GM21619 (cell line): ENCODE data around the gene ACSF2.
"Not testable (repeated sequence)": the region's sequence is repeated elsewhere in the genome, so short reads cannot be mapped to it uniquely, and the experiment has no call there.

Experiments
- ATAC-seq: cut with Tn5 transposase; IDR thresholded peaks from one replicate; pipeline ENCODE4 v1.9.1; 2021; ENCODE audit not compliant: unreplicated experiment

ACSF2 gene

DNA sequence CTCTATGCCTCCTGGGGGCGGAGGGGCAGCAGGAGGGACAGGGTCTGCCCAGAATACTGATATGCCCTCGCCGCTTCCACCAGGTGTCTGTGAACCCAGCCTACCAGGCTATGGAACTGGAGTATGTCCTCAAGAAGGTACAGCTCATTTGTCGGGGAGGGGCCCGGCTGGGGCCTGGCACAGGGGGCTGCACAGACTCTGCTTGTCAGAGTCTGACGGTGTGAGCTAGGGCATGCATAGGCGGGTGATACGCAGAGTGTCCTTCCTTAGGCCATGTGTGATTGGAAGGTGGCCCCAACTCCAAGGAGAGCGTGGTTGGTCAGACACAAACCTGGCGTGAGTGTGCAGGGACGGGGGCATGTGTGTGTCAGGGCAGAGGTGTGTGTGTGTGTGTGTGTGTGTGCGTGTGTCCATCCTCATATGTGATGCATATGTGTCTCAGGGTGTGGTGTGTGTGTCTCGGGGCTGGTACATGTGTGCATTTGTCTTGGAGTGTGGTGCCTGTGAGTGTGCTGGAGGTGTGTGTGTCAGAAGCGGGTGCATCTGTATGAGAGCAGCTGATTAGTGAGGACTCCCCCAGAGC is 35.6 kb downstream of the ACSF2 start:
- ATAC-seq = no peak

DNA sequence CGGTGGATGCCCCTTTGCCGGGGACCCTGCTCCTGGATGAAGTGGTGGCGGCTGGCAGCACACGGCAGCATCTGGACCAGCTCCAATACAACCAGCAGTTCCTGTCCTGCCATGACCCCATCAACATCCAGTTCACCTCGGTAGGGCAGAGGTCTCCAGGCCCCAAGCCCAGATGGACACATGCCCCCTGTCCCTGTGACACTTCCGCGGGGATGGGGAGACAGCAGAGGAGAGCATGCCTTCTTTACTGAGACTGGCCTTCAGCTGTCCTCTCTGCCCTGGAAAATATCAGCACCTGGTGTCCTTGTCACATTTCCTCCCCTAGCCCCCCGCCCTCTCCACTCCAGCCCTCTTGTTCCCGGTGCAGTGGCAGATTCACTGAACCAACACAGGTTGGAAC is 36.4 kb downstream of the ACSF2 start:
- no peak for ATAC-seq

DNA sequence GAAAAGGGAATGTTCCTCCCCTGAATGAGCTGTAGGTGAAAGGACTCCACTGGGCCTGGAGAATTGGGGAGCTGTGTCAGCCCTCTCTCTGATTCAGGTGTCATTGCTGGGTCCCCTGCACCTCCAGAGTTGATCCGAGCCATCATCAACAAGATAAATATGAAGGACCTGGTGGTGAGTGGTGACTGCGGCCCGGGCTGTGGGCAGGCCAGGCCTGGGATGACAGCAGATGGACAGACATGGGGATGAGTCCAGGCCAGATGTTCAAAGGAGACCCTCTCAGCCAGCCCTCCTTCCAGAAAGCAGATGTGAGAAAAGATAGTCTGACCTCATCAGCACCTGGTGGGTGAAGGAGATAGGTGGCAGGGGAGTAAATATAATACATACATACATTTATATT is 38.1 kb downstream of the ACSF2 start:
- no peak for ATAC-seq

DNA sequence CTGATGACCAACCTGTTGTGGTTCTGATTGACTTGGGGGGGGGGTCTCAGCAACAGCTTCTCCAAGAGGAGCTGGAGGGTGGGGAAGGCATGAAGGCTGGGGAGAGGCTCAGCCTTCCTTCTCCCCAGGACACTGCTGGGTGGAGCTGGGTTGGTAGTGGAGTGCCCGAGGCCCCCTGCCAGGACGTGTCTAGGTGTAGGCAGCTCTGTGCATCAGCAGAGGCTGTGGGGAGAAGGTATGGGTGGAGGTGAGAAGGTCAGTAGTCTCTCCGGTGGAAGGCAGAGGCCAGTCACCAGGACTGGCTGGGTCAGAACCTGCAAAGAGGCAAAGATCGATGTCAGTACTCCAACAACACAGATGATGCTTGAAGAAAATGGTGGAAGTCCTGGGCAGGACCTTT is 38.7 kb downstream of the ACSF2 start:
- ATAC-seq = no peak

DNA sequence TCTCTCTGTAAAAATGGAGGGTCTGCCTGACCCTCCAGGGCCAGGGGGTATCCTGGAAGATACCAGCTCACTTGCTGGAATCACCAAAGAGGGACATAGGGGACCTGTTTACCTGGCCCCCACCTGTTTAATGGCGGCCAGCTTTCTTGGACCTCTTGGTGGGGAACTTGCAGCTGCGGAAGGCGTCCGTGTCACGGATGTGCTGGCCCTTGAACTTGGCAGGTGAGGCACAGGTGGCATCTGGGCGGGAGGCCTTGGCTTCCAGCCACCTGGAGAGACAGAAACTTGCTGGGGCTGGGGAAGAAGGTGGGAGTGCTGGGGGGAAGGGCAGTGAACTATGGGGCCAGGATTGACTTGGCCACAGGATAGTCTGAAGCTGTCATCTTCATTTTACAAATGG is 39.2 kb downstream of the ACSF2 start:
- no peak for ATAC-seq

DNA sequence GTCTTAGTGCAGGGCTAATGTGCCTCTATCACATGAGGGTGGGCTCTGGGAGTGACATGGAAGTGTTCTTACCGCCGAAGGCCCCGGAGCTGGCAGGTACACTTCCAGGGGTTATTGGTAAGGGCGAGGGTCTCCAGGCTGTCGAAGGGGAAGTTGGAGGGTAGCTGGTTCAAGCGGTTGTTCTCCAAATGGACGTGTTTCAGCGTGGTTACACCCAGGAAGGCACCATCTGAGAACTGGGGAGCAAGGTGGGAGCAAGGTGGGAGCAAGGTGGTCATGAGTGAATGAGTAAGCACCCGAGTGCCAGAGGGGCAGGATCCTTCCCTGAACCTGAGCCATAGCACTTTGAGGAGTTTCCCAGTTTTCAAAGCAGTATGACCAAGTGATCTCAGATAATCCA is 39.6 kb downstream of the ACSF2 start:
- no peak for ATAC-seq

DNA sequence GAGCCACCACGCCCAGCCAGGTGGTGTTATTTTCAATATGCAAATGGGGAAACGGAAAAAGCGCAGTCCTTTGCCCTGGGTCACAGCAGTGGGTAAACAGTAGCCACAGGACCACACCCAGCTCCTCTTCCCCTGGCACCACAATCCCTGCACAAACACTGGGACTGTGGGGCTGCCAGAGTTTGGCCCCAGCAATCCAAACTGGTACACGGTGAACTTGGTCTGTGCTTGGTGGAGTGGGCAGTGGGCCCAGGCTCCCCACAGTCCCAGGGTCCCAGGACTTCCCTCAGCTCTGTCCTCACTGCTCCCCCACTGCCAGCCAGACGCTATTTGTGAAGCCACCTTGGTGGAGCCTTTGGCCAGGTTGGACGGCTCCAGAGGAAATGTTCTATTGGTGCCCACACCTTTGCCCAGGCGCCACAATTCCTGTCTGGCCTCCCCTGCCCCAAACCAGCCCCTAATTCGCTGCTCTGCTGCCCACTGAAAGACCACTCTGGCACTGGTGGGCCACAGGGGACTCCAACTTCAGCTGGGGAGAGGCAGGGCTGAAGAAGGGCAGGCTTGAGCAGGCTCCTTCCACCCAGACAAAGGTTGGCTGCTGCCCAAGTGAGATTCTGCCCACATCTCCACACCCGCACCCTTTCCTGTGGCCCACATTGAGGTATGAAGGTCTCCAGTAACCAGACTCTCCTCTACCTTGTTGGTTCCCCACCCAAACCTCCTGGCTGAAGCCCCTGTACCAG is 40.5 kb downstream of the ACSF2 start:
- no peak for ATAC-seq

DNA sequence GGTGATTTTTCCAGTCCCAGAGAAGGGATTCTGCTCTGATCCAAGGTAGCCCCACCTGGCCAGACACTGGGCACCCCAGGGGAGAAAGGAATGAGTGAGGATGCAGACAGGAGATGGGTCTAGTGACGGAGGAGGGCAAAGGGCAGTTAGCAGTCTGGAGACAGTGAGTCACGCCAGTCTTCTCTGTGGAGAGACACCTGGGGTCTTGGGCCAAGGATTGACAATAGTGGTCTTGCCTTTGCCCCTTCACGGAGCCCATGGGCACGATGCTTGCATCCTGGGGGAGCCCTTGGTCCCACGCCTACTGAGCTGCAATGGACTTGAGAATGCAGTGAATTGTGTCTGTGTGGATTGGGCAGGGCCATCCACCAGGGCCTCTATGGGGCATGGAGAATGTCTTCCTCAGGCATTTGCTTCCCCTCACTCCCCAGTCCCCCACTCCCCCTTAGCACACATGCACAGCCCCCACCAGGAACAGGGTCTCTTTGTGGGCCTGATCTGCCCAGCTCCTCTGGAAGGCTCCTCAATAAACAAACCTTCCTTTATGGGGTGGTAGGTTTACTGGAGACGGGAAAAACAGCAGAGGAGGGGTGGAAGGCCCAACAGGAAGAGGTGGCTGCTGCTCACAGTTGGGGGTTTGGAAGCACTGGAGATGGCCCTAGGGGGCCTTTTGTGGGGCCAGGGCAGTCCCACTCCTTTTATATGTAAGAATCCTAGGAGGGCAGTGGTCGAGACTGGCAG is 41.3 kb downstream of the ACSF2 start:
- no peak for ATAC-seq

DNA sequence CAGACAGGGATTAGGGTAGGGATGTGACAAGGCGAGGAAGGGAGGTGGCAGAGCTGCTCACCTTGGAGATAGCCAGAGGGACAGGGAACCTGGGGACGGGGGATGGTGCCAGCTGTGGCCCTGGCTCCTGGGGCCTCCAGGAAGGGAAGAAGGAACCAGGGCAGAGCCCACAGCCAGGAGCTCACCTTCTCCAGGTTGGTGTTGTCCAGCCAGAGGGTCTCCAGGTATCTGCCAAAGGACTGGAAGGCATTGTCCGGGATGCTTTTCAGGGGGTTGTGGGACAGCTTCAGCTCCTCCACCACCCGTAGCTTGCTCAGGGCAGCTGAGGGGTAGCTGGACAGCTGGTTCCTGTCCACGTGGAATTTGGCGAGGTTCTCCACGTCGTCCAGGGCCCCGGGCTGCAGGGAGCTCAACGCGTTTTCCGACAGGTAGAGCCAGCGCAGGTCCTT is 41.9 kb downstream of the ACSF2 start:
- no peak for ATAC-seq

DNA sequence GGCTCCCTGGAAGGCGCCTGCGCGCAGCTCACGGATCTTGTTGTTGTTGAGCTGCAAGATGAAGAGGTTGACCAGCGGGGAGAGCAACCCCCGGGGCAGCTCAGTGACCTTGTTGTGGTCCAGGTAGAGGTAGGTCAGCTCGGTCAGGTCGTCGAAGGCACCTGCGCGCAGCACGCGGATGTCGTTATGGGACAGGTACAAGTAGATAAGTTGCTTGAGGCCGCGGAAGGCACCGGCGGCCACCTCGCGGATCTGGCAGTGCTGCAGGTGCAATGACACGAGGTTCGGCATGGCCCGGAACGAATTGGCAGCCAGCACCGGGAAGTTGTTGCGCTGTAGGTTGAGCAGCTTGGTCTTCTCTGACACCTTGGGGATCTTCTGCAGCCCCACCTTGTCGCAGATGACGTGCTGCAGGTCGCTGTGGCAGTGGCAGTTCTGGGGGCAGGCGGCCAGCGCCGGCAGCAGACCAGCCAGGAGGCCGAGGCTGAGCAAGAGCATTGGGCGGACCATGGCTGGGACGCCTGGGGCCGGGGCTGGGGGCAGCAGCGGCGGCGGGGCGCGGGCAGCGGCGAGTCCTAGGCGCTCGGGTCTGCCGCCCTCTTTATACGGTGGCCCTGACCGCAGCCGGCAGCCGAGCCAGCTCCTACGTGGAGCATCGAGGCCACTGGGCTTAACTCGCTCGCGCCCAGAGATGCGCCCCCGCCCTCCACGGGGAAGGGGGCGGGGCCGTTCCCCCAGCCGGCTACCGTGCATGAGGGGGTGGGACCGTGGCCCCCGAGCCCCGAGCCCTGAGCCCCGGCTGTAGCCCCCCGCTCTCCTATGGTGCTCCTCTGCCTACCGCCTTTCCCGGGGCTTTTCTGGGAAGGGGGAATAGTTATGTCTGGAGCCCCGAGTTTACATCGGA is 42.5 kb downstream of the ACSF2 start, which contains the start of gene CHAD:
CHAD (minus strand) TSS at position 577 of the 904 bp plus-strand sequence; CDS start at position 510, 67 bp downstream.
- ATAC-seq = no peak

DNA sequence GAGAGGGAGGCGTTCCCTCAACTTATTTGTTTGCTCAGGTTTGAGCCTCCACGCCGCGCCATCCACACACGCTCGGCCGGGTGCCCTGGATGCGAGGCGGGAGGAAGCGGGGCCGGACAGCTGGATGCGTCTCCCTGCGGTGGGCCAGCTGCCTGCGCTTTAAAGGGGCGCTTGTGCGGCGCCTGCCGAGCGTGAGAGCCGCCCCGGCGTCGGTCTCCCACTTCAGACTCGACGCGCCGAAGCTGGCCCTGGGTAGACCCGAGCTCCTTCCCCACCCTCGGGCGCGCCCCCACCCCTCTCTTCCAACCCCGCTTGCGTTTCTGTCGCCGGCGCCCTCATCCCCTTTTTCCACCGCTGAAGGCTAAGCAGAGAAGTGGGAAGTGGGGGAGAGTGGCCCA is 43.2 kb downstream of the ACSF2 start:
- ATAC-seq = no peak

DNA sequence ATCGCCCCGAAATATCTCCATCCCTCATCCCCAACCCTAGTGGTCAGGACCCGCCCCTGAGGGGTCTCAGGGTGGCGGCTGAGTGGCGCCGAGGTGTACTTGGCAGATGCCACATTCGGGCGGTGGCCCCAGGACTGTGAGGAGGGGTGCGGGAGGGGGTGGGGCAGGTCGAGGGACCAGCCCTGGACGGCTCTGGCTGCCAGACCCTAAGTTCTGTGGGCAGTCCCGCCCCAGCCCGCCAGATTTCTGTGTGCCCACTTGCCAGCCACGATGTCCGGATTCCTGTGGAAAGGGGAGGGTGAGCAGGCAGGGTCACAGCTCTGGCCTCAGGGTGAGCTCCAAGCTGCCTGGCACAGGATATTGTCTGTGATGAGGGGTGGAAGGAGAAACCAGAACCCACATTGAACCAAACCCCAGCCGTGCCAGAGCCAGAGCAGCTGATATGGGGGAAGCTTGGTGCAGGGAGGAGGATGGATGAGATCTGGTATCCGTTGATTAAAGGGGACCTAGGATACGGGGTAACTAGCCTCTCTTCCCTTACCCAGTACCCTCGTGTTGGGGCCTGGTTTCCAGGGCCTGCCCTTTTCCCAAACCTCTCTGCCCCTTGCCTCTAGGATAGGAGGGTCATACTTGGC is 43.8 kb downstream of the ACSF2 start:
- no peak for ATAC-seq

DNA sequence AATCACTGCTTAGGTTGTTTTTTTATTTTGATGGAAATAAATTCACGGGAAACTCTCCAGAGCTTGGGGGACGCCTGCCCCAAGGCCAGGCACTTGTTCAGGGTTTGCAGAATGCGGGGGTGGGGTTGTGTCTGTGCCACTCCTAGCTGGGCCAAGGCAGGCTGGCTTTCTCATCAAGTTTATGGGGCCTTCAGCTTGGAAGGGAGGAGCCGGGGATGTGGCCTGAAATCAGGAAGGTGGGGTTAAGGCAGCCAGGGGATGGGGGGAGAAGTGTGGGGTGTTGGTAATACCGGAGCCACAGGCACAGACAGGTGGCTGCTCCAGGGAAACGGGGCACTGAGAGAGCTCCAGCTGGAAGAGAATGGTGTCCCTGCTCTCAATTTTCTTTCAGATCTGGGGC is 44.4 kb downstream of the ACSF2 start:
- no peak for ATAC-seq

DNA sequence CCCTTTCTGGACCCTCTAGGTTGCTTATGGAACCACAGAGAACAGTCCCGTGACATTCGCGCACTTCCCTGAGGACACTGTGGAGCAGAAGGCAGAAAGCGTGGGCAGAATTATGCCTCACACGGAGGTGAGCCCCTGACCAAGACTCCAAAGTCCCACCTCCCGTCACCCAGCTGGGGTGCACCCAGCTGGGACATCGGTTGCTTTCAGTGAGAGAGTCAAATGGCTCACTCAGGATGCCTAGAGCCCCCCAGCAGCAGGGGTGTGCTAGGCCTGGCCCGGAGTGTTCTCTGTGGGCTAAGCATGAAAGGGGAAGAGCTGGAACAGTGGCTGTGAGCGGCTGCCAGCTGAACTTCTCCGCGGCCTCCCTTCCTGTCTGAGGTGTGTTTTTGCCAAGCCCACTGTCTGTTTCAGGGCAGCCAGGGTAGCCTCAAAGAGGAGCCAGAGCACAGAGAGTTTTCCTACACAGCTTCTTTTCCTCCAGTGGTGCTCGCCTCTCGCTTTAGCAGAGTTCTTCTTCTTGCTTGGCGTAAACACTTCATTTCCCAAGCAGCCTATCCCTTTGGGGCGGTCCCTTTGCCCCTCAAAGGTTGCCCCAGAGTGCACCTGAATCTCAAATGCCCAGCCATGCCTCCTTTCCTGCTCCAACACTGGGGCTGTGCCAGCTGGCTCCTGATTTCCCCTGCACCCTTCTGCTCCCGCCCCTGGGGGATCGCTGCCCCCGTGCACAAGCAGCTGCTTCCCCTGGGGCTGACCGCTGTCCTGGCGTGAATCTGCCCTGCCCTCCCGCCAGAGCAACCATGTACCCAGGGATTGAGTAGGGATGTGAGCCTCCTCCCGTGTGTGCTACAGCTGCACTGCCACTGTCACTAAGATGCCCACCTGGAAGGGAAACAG is 45.2 kb downstream of the ACSF2 start:
- no peak for ATAC-seq

DNA sequence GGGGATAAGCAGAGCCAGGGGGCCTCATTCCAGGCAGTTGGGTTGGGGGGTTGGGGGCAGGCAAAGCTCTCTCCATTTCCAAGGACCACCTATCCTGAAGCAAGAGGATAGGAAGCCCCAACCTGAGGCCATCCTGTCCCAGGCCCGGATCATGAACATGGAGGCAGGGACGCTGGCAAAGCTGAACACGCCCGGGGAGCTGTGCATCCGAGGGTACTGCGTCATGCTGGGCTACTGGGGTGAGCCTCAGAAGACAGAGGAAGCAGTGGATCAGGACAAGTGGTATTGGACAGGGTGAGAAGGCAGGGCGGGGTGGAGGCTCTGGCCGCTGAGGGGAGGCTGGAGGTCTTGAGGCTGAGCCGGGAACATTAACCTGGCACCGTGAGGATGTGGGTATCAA is 46.3 kb downstream of the ACSF2 start:
- no peak for ATAC-seq

DNA sequence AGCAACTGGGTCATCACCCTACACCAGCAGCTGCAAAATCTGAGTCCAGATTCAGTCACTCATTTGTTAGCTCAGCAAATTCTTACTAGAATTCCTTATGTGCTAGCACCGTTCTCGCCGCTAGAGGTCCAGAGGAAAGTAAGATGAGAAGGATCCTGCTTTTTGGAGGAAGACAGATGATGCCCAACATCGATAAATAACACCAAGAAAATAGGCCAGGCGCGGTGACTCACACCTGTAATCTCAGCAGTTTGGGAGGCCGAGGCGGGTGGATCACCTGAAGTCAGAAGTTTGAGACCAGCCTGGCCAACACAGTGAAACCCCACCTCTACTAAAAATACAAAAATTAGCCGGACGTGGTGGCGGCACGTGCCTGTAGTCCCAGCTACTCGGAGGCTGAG is 46.7 kb downstream of the ACSF2 start:
- ATAC-seq = not testable (repeated sequence)

DNA sequence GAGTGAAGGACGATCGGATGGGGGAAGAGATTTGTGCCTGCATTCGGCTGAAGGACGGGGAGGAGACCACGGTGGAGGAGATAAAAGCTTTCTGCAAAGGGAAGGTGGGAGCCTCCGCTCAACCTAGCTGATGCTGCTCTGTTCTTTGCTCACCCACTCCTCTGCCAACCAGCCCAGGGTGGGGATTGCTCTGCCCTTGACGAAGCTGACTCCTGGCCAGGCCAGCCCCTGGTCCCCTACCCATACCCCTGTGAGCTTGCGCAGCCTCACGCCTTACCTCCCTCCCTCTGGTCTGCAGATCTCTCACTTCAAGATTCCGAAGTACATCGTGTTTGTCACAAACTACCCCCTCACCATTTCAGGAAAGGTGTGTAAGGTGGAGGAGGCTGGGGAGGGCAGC is 47.9 kb downstream of the ACSF2 start:
- ATAC-seq = no peak

DNA sequence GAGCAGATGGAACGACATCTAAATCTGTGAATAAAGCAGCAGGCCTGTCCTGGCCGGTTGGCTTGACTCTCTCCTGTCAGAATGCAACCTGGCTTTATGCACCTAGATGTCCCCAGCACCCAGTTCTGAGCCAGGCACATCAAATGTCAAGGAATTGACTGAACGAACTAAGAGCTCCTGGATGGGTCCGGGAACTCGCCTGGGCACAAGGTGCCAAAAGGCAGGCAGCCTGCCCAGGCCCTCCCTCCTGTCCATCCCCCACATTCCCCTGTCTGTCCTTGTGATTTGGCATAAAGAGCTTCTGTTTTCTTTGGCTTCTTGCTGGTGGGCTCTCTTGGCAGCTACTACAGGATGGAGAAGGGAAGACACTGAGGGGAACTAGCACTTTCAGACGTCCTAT is 48.5 kb downstream of the ACSF2 start:
- ATAC-seq = no peak

DNA sequence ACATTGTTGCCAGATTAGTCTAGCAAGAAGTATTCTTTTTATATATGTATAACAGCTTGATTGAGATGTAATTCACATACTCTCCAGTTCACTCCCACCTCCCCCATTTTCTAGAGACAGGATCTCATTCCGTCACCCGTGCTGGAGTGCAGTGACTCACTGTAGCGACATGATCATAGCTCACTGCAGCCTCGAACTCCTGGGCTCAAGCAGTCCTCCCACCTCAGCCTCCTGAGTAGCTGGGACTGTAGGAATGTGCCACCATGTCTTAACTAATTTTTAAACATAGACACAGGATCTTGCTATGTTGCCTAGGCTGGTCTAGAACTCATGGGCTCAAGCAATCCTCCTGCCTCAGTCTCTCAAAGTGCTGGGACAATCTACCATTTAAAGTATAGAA is 49.3 kb downstream of the ACSF2 start:
- no peak for ATAC-seq
